DMS 273 (cell line): ENCODE data around the gene SLC2A14.
"Not testable (repeated sequence)": the region's sequence is repeated elsewhere in the genome, so short reads cannot be mapped to it uniquely, and the experiment has no call there.

ENCODE experiments used
- DNase-seq: peaks from one replicate; lab custom pipeline; 2025; ENCODE audit not compliant: unreplicated experiment; lab: John Stamatoyannopoulos, UW

Gene SLC2A14

GRCh38 chr12:7872566-7873319 is at the start of gene SLC2A14:
TSS of gene SLC2A14 (minus strand) at chr12:7872915. CDS start at chr12:7869880, 3,035 bp downstream.
- peak; percentile 34 for DNase-seq

DNA sequence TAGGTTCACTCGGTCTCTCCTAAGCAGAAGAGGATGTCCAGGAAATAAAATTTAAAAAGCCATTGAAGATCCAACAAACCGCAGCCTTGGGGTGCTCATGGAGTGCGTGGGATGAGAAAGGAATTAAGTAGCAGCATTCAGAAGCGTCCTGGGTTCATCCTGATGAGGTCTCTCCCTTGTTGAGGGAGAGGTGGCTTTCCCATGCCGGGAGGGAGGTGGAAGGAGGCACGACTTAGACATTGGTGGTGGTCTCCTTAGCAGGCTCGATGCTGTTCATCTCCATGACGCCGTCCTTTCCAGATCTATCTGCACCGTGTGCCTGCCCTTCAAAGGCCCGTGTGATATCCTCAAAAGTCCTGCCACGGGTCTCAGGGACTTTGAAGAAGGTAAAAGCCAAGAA is 48.5 kb upstream of the SLC2A14 start:
- not testable (repeated sequence) for DNase-seq

DNA sequence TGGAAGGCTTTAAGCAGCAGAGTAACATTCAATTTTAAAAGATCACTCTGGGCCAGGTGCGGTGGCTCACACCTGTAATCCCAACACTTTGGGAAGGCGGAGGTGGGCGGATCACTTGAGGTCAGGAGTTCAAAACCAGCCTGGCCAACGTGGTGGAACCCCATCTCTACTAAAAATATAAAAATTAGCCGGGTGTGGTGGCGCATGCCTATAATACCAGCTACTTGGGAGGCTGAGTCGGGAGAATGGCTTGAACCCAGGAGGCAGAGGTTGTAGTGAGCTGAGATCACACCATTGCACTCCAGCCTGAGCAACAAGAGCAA is 45.5 kb upstream of the SLC2A14 start:
- DNase-seq = not testable (repeated sequence)

GRCh38 chr12:7917392-7918267 is 44.9 kb upstream of the SLC2A14 start:
- DNase-seq = no peak

DNA sequence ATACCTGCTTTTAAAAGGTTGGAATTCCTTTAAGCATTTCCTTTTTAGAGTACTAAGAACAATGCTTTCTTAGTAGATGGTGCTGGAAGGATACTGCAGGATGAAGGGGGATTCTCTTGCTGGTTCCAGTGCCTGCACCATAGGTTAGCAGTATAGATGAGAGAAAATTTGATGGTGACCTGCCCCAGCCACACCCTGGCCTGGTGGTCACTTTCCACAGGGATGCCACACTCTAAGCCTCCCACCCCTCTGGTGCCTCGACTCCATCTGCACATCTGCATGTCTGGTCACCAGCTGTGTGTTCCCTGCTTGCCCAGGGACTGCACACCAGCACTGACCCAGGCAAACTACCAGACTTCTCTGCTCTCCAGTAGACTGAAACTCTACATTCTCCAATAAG is 44.2 kb upstream of the SLC2A14 start:
- no peak for DNase-seq

DNA sequence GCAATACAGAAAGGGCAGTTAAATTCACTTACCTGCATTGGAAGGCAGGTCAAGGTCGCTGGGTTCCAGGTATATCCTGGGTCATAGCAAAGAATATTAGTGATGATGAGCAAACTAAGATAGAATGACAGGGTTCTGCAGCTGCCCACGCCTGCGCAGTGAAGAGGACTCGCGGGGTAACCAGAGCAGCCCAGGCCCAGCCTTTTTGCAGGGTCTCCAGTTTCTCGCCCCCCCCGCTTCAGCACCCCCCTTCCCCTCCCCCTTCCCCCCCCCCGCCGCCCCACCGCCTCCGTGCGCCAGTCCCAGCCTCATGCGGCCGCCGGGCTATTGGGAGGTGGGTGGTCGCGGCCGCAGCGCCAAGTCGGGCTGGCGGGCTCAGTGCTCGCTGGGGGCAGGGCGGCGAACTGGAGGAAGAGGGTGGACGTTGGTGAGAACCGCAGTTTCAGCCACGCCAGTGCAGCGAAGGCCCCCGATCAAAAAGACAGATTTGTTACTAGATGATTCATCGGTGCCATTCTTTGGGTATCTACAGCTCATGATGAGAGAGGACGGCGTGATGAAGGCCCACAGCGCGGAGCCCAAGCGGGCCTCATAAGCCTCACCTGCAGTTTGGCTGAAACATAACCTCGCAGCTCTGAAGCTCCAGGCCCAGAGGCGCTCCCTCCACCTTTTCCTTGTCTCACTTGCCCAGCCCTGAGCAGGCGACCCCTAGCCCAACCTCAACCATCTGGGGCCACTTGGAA is 43.1 kb upstream of the SLC2A14 start:
- no peak for DNase-seq

DNA sequence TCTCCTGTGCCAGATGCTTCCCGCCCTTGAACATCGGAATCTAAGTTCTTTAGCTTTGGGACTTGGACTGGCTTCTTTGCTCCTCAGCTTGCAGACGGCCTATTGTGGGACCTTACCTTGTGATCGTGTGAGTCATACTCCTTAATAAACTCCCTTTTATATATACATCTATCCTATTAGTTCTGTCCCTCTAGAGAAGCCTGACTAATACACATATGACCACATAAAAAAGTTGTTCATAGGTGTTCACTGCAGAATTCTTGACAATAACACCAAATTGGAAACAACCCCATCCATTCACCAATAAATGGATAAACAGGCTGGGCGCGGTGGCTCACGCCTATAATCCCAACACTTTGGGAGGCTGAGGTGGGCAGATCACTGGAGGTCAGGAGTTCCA is 37.4 kb upstream of the SLC2A14 start:
- not testable (repeated sequence) for DNase-seq

- DNase-seq = peak; percentile 27
These were observed 34.3 kb upstream of the SLC2A14 start for GRCh38 chr12:7907009-7907408.

GRCh38 chr12:7906303-7906702 is 33.6 kb upstream of the SLC2A14 start:
- DNase-seq = not testable (repeated sequence)

GRCh38 chr12:7905600-7906125 is 32.9 kb upstream of the SLC2A14 start:
- DNase-seq = not testable (repeated sequence)

GRCh38 chr12:7905071-7905470 is 32.4 kb upstream of the SLC2A14 start:
- peak; percentile 42 for DNase-seq

GRCh38 chr12:7902416-7902815 is 29.7 kb upstream of the SLC2A14 start:
- DNase-seq = not testable (repeated sequence)

DNA sequence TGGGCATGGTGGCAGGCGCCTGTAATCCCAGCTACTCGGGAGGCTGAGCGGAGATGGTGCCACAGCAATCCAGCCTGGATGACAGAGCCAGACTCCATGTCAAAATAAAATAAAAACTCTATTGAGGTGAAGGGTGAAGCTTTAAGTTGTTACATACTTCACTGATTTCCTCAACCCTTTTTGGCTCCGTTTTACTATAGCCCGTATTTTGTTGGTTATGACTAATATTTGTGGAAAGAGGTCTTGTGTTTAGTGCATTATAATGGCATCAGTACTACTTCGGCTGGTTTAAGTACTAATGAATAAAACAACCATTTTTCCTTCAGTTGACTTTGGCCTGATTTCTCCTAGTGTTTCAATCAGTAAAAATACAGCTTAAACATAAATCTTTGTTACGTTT is 27.0 kb upstream of the SLC2A14 start:
- DNase-seq = no peak

DNA sequence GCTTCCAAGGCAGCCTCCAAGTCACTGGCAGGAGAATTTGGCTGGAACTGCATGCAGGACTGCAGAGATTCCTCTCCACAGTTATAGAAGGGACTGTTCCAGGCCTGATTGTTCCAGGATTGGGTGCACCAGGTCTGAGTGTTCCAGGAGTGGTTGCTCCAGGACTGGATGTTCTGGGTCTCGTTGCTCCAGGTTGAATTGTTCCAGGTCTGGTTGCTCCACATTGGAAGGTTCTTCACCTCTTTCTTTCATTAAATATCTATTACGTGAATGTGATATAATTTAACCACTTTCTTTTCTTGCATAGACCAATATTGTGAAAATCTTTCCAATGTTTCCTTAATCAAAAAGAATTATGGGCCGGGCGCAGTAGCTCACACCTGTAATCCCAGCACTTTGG is 24.0 kb upstream of the SLC2A14 start:
- not testable (repeated sequence) for DNase-seq

DNA sequence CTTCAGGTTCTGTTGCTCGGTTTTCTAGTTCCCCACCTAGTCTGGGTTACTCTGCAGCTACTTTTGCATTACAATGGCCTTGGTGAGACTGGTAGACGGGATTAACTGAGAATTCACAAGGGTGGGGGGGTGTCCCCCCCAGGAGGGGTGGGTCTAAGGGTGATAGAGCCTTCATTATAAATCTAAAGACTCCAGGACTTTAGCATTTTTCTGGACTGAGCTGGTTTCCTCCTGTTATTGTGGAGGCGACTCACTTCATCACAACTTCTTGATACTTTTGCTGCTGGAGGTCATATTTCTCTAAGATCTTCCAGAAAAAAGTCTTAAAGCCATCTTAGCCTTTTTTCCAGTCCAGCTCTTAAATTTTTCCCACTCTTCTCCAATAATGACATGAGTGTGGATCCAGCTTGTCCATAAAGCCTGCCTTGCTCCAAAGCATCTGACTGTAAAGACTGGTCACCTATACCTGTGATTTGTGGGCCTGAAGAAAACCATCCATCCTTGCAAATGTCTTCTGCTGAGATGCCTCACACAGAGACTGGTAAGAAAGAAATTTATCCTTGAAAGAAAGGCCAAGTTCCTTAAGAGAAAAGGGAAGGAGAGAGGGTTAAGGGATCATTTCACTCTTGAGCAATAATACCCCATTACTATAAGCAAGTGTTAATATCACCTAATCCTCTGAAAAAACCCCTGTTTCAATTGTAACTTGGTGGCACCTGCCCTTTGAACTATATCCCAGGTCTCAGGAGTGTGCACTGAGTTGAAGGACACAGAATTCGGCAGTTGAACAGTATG is 19.7 kb upstream of the SLC2A14 start:
- no peak for DNase-seq

- DNase-seq = no peak
These were observed 12.0 kb upstream of the SLC2A14 start for GRCh38 chr12:7884689-7885088.

DNA sequence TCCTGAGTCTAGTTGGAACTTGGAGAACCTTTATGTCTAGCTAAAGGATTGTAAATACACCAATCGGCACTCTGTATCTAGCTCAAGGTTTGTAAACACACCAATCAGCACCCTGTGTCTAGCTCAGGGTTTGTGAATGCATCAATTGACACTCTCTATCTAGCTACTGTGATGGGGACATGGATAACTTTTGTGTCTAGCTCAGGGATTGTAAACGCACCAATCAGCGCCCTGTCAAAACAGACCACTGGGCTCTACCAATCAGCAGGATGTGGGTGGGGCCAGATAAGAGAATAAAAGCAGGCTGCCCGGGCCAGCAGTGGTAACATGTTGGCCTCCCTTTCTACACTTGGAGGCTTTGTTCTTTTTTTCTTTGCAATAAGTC is 9.0 kb upstream of the SLC2A14 start:
- not testable (repeated sequence) for DNase-seq

DNA sequence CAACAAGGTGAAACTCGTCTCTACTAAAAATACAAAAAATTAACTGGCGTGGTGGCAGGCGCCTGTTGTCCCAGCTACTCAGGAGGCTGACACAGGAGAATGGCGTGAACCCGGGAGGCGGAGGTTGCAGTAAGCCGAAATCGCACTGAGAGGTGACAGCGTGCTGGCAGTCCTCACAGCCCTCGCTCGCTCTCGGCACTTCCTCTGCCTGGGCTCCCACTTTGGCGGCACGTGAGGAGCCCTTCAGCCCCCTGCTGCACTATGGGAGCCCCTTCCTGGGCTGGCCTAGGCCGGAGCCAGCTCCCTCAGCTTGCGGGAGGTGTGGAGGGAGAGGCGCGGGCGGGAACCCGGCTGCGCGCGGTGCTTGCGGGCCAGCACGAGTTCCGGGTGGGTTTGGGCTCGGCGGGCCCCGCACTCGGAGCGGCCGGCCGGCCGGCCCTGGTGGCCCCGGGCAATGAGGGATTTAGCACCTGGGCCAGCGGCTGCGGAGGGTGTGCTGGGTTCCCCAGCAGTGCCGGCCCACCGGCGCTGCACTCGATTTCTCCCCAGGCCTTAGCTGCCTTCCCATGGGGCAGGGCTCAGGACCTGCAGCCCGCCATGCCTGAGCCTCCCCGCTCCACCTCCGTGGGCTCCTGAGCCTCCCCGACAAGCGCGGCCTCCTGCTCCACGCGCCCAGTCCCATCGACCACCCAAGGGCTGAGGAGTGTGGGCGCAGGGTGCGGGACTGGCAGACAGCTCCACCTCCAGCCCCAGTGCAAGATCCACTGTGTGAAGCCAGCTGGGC is 8.4 kb upstream of the SLC2A14 start:
- not testable (repeated sequence) for DNase-seq

DNA sequence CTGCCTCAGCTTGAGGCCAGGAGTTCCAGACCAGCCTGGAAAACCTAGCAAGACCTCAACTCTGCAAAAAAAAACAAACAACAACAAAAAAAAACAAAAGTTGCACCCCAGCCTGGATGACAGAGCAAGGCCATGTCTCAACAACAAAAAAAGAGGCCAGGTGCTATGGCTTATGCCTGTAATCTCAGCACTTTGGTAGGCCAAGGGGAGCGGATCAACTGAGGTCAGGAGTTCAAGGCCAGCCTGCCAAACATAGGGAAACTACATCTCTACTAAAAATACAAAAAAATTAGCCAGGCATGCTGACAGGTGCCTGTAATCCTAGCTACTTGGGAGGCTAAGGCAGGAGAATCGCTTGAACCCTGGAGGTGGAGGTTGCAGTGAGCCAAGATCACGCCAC is 6.5 kb upstream of the SLC2A14 start:
- no peak for DNase-seq

DNA sequence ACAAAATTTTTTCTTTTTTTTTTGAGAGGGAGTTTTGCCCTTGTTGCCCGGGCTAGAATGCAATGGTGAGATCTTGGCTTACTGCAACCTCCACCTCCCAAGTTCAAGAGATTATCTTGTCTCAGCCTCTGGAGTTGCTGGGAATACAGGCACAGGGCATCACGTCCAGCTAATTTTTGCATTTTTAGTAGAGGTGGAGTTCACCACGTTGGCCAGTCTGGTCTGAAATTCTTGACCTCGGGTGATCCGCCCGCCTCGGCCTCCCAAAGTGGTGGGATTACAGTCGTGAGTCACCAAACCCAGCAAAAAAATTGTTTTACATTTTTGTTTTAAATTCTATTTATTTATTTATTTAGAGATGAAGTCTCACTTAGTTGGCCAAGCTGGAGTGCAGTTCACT is 4.7 kb upstream of the SLC2A14 start:
- no peak for DNase-seq
